Cardiac muscle cell (in vitro differentiated cells and primary cell): ENCODE results near the gene ABHD16B. TPM values are rescaled to one million over a fixed set of nuclear protein-coding genes. Genes with fewer than 3 reads are reported as not detected.

Experiments used
- DNase-seq, 2 donors: peaks; one replicate each; pipeline versions ENCODE4 v3.0.0 to v3.0.0-alpha.2; 2010 to 2017; ENCODE audit warnings: low read depth in 1 of 2, low spot score in 1 of 2
- H3K27ac ChIP-seq: fragments of 200-600 bp; sonication (generic); 2 replicates; pipeline ENCODE4 v1.5.1; 2016
- H3K27me3 ChIP-seq: fragments of 200-600 bp; sonication (generic); 2 replicates; pipeline ENCODE4 v1.6.0; 2016; ENCODE audit warnings: control low read depth
- H3K36me3 ChIP-seq: fragments of 200-600 bp; sonication (generic); 2 replicates; pipeline ENCODE4 v1.5.1; 2016; ENCODE audit warnings: control low read depth
- H3K4me1 ChIP-seq: fragments of 200-600 bp; sonication (generic); 2 replicates; pipeline ENCODE4 v1.8.1; 2017; ENCODE audit warnings: low read depth, mild to moderate bottlenecking, mixed run types
- H3K4me3 ChIP-seq: fragments of 200-600 bp; sonication (generic); 2 replicates; pipeline ENCODE4 v1.5.1; 2016; ENCODE audit warnings: mild to moderate bottlenecking
- H3K9me3 ChIP-seq: fragments of 200-600 bp; sonication (generic); 2 replicates; pipeline ENCODE4 v1.5.1; 2017; ENCODE audit warnings: low read depth, mild to moderate bottlenecking, control low read depth
- CTCF ChIP-seq: IDR thresholded peaks from 2 replicates; pipeline ENCODE4 v1.5.1; 2012; ENCODE audit warnings: low read depth, mild to moderate bottlenecking, low read length
- polyA plus RNA-seq: library from polyadenylated mRNA; unstranded; fragments of >200 nt; fragmentation: Nextera tagmentation; extraction: Ambion mirVana; gene quantifications from 2 replicates; pipeline ENCODE4 v1.2.1, GENCODE V29; 2016
- total RNA-seq: library from RNA; depleted of rRNA; stranded (reverse); fragments of >200 nt; gene quantifications from 2 replicates; pipeline ENCODE4 v1.2.3, GENCODE V29; 2016

The ABHD16B gene
- total and polyA plus RNA-seq, 2 experiments from 2014 or later = 3.4 TPM; not detected in 1

GRCh38 chr20:63831646-63831992, 29.7 kb upstream of the ABHD16B start:
- DNase-seq = peak in 1 of 2 donors; percentile 62
- Histone ChIP-seq H3K36me3 (no peaks in the 10 kb centered on the region), H3K9me3 (no peaks in the 10 kb centered on the region), H3K4me3 (peak overlapping the region; percentile 62), H3K4me1 (peaks cover 34% of the 10 kb centered on the region), H3K27me3 (no peaks in the 10 kb centered on the region), H3K27ac (peak overlapping the region; percentile 69)
- no peak for TF ChIP-seq CTCF

GRCh38 chr20:63831993-63832686, 29.2 kb upstream of the ABHD16B start:
- Histone ChIP-seq H3K4me3 (peak overlapping the region; percentile 62), H3K27me3 (no peaks in the 10 kb centered on the region), H3K27ac (peak overlapping the region; percentile 69), H3K4me1 (peaks cover 38% of the 10 kb centered on the region), H3K9me3 (no peaks in the 10 kb centered on the region), H3K36me3 (no peaks in the 10 kb centered on the region)
- no peak for TF ChIP-seq CTCF
- peak; percentile 59 to 82 for DNase-seq

DNA sequence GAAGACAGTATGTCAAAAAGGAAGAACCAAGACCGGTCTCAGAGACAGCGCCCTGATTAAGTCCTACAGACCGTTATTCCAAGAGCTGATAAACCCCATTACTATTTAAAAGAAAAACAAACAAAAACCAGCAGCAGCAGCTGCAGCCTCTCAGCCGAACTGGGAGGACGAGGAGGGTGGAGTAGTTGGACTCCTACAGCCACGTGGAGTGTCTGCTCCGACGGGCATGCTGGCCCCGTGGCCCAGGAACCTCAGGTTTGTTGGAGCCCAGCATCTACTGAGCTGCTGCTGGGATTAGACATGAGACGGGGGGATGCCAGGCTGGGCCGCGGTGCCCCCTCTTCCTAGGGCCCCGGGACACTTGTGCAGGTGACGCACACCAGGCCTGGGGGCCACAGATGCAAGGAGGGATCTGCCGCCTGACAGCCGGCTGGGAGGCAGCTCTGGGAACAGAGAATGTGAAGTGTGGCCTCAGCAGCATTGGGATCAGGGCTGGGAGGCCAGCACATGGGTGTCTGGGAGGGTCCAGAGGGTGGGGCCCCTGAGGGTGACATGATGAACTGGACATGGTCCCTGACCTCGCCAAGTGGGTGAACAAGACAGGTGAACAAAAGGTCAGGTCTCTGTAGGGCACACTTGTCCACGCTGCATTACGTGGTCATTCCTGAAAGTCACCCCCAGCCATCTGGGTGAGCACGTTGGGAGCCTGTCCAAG, 27.4 kb upstream of the ABHD16B start:
- no peak for DNase-seq
- peak overlapping the region; percentile 63 for H3K27ac ChIP-seq
- no peaks in the 10 kb centered on the region for H3K27me3 ChIP-seq
- no peaks in the 10 kb centered on the region for H3K36me3 ChIP-seq
- H3K9me3 ChIP-seq = no peaks in the 10 kb centered on the region
- H3K4me3 ChIP-seq = no peak overlapping the region
- TF ChIP-seq CTCF = no peak
- peaks cover 41% of the 10 kb centered on the region for H3K4me1 ChIP-seq

DNA sequence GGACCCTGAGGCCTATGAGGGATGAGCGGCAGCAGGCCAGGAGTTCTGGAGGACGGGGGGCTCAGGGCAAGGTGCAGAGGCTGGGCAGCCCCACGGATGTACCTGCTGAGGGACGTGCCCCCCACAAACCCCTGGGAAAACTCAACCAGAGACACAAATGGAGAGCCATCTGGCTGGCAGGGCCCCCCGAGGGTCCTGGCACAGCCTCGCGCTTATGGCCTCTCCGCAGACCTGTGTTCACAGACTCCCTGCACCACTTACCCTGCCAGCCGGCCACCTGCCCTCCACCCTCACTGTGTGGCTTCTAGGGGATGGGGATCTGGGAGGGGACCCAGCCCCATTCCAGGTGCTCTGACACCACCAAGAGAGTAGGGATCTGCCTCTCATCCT, 26.8 kb upstream of the ABHD16B start:
- Histone ChIP-seq H3K4me3 (no peak overlapping the region), H3K9me3 (no peaks in the 10 kb centered on the region), H3K4me1 (peaks cover 36% of the 10 kb centered on the region), H3K27me3 (no peaks in the 10 kb centered on the region), H3K36me3 (no peaks in the 10 kb centered on the region), H3K27ac (peak overlapping the region; percentile 63)
- no peak for DNase-seq
- no peak for TF ChIP-seq CTCF

DNA sequence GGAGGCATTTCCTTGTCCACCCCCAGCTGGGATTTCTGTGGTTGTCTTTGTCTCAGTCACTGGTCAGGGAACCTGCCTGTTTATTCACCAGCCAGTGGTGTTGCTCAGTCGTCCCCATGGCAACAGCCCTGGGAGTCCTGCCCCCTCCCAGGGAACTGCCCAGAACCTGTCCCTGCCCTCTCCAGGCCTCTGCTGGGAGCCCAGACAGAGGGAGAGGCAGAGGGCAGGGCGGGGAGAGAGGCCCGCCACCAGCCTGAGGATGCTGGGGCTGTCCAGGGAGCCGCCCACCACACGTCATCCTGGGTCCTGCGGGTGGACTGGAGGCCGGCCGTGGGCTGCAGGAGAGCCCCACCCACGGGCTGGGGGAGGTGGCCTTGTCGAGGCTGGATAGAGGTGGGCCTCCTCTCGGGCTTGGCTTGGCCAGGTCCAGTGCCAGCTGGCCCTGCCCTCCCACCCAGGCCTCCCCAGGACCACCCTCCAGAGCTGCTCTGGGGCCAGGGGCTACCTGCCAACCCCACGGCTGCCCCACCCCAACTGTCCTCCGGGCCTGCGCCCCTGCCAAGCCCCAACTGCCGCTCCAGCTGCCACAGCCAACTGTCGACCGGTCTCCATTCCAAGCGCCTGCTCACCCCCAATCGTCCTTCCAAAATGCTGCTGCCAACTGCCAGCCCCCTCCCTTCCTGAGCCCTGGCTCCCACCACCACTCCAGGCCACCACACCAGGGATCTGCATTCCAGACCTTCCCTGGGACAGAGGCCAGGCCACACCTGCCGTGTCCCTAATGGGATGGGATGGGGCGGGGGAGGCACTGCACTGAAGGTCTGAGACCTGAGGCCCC, 26.1 kb upstream of the ABHD16B start:
- Histone ChIP-seq H3K4me1 (peaks cover 32% of the 10 kb centered on the region), H3K27me3 (no peaks in the 10 kb centered on the region), H3K4me3 (no peak overlapping the region), H3K36me3 (no peaks in the 10 kb centered on the region), H3K9me3 (no peaks in the 10 kb centered on the region), H3K27ac (peak overlapping the region; percentile 73)
- peak; percentile 99 for DNase-seq
- no peak for TF ChIP-seq CTCF
